Dendritic cell treated with granulocyte-macrophage colony-stimulating factor and Interleukin-4, amounts not matched to agents 40 ng/mL and 50 ng/mL, for 4 days (primary cell): ENCODE results near the gene DEAF1.
"Not testable (repeated sequence)": the region's sequence is repeated elsewhere in the genome, so short reads cannot be mapped to it uniquely, and the experiment has no call there.

Experiments used
- H3K27ac Mint-ChIP-seq: one replicate; pipeline ENCODE4 v1.8.0; 2022; ENCODE audit warnings: mild to moderate bottlenecking, mixed read lengths
- H3K27me3 Mint-ChIP-seq: one replicate; pipeline ENCODE4 v1.8.0; 2022; ENCODE audit warnings: mild to moderate bottlenecking, mixed read lengths
- H3K36me3 Mint-ChIP-seq: one replicate; pipeline ENCODE4 v1.8.0; 2022; ENCODE audit warnings: low read depth, mixed read lengths
- H3K4me1 Mint-ChIP-seq: one replicate; pipeline ENCODE4 v1.8.0; 2022; ENCODE audit warnings: low read depth, mixed read lengths
- H3K4me3 Mint-ChIP-seq: one replicate; pipeline ENCODE4 v1.8.0; 2022; ENCODE audit warnings: mild to moderate bottlenecking, moderate library complexity, mixed read lengths
- H3K9me3 Mint-ChIP-seq: one replicate; pipeline ENCODE4 v1.8.0; 2022; ENCODE audit warnings: mixed read lengths
- intact Hi-C: fragments of 100-400 bp; cut with micrococcal nuclease; formaldehyde crosslinking; loops from one replicate; pipeline ENCODE4 v1.15.0; 2022

DEAF1 gene

DNA sequence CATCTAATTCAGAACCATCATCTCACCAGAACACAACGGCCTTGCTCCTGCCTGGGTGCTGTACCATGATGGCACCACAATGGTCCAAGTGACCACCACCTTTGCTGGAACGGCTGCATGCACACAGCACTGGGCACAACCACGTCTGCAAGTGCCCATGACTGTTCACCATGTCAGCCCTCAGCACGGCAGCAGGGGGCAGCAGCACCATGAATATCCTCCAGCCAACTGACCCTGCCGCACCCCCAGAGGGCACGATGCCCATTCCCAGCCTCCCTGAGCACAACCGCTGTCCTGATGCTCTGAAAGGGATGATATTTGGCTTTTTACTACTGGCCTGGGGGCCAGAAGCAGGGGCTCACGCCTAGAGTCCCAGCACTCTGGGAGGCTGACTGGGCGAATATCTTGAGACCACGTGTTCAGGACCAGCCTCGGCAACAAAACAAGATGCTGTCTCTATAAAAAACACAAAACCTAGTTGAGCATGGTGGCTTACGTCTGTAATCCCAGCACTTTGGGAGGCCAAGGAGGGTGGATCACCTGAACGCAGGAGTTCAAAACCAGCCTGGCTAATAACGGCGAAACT, 32.2 kb downstream of the DEAF1 start:
- no peaks in the 10 kb centered on the region for H3K9me3 Mint-ChIP-seq
- intact Hi-C loops: loop anchor here (1.0 kb wide), 1 partner anchor 61 kb away; no protein-coding TSS in a partner anchor
- H3K4me1 Mint-ChIP-seq: peaks cover 27% of the 10 kb centered on the region
- H3K27me3 Mint-ChIP-seq: no peaks in the 10 kb centered on the region
- no peak overlapping the region for H3K4me3 Mint-ChIP-seq
- no peak overlapping the region for H3K27ac Mint-ChIP-seq
- peaks cover 84% of the 10 kb centered on the region for H3K36me3 Mint-ChIP-seq

DNA sequence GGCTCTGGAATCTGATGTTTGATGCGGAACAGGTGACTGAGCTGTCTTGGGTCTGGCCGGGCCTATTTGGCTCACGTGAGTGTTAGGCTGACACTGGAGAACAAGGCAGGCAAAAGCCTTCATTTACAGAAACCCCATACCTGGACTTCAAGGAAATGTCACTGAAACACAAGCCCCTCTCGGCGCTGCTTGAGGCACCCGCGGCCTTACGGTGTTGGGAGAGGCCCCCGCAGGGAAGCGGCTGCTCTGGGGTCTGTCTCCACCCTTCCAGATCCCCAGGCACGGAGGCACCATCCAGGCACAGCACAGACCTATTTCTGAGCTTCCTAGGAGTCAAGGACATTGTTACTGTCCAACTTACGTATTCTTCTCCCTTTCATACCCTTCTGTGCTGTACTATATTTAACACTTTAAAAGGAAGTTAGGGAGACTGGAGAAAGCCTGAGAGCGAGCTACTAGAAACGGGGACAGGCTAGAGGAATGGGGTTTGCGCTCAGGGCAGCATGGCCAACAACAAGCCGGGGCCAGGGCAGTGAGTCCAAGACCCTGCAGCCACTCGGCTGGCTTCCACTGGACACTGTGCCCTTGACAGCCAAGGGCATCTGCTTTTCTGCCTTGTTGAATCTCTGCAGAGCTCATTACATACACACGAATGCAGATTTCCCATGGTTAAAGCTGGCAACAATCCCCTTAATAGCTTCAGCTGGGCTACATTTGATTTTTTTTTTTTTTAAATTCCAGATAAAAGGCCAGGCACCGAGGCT, 34.2 kb downstream of the DEAF1 start:
- H3K27ac Mint-ChIP-seq: no peak overlapping the region
- H3K36me3 Mint-ChIP-seq: peaks cover 88% of the 10 kb centered on the region
- H3K4me3 Mint-ChIP-seq: no peak overlapping the region
- intact Hi-C loops: no loop called here
- no peaks in the 10 kb centered on the region for H3K9me3 Mint-ChIP-seq
- H3K4me1 Mint-ChIP-seq: peaks cover 20% of the 10 kb centered on the region
- no peaks in the 10 kb centered on the region for H3K27me3 Mint-ChIP-seq

DNA sequence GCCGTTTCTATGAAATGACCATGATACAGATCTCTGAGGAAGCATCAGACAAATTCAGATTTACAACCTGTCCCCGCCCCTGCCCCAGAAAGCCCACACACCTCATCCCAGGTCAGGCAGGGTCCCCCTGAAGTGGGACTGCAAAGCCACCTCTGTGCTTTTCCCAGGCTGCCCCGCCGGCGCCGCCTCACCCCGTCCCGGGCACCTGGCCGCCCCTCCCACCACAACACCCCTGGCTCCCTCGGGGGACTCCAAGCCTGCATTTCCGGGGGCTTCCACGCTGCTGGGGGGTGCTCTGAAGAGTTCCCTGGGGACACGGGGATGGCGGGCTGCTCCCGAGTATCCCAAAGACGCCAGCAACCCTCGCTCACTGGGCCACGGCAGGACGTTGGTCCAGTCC, 34.7 kb downstream of the DEAF1 start:
- Mint-ChIP-seq H3K4me3 (no peak overlapping the region), H3K27ac (no peak overlapping the region), H3K27me3 (no peaks in the 10 kb centered on the region), H3K9me3 (no peaks in the 10 kb centered on the region), H3K36me3 (peaks cover 85% of the 10 kb centered on the region), H3K4me1 (peaks cover 16% of the 10 kb centered on the region)
- intact Hi-C loops: no loop called here

DNA sequence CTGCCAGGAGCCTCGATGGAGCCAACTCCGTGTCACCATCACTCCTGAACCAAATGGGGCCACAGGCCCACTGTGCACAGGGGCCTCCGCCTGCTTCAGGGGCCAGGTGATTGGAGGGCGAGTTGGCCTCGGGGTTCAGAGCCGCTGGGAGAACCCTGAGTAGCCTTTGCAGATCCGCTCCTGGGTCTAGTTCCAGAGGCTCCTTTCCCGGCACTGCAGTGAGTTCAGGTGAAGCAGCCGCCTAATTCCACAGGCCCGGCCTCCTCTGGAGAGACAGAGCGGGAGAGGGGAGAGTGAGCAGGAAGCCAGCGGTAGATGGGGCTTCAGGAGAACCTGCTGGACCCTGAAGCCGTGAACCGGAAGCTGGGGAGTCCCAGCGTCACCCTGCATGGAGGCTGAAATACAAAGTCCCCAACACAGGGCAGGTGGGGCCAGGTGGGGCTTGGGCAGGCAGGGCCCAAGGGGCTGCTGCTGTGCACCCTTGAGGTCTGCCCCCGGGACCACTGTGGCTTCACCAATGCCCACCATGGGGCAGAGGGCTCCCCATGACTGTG, 35.4 kb downstream of the DEAF1 start:
- Mint-ChIP-seq H3K4me3 (no peak overlapping the region), H3K9me3 (no peaks in the 10 kb centered on the region), H3K27me3 (no peaks in the 10 kb centered on the region), H3K27ac (no peak overlapping the region), H3K36me3 (peaks cover 90% of the 10 kb centered on the region), H3K4me1 (peaks cover 16% of the 10 kb centered on the region)
- intact Hi-C loops: no loop called here

DNA sequence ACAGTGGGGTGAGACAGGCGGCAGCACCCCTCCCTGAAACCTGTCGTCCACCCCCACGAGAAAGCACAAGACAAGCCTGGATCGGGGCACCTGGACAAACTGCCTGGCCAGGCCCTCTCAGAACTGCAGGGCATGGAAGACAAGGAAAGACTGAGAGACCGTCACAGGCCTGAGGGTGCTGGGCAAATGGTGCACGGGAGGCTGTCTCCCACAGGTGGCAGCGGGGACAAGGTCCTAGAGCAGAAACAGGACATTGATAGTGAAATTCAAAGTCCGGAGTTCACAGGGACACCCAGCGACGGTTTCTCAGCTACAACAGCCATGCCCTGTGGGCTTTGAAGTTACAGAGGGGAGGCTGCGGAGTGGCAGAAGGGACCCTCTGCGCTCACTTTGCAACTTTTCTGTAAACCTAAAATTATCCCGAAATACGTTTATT, 37.3 kb downstream of the DEAF1 start:
- Mint-ChIP-seq H3K4me1 (peaks cover 19% of the 10 kb centered on the region), H3K9me3 (no peaks in the 10 kb centered on the region), H3K27ac (no peak overlapping the region), H3K4me3 (no peak overlapping the region), H3K36me3 (peaks cover 80% of the 10 kb centered on the region), H3K27me3 (no peaks in the 10 kb centered on the region)
- intact Hi-C loops: no loop called here

DNA sequence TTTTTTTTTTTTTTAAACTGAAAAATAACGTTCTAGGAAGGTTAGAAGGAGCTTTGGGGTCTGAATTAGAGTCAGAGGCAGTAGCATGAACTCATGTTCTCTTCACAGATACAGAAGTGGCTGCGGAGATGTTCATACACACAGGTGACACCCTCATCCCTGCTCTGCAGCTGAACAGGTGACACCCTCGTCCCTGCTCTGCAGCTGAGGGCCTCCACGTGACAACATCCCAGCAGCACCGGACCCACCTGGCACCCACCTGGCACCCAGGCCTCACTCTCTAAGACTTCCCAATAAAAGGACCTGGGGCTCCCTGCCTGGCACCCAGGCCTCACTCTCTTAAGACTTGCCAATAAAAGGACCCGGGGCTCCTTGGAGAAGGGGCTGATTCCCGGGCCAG, 38.2 kb downstream of the DEAF1 start:
- no peak overlapping the region for H3K4me3 Mint-ChIP-seq
- peaks cover 17% of the 10 kb centered on the region for H3K4me1 Mint-ChIP-seq
- no peaks in the 10 kb centered on the region for H3K9me3 Mint-ChIP-seq
- intact Hi-C loops: no loop called here
- peaks cover 77% of the 10 kb centered on the region for H3K36me3 Mint-ChIP-seq
- H3K27me3 Mint-ChIP-seq: no peaks in the 10 kb centered on the region
- no peak overlapping the region for H3K27ac Mint-ChIP-seq

DNA sequence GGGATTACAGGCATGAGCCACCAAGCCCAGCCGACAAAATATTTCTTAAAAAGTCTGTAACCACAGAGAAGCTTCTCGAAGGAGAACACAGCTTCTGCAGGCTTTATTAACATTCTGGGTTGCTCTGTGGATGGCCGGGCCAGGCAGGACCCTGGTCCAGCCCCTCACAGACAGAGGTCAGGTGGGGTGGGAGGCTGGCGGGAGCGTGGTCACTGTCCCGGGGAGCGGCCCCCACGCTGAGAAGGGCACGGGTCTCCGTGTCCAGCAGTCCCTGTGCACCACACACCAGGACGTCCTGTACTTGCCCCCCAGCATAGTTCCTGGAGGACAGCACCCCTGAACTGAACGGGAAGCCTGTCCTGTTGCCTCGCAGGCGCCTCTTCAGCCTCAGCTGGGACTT, 38.6 kb downstream of the DEAF1 start:
- Mint-ChIP-seq H3K9me3 (no peaks in the 10 kb centered on the region), H3K4me1 (peaks cover 13% of the 10 kb centered on the region), H3K27ac (no peak overlapping the region), H3K4me3 (no peak overlapping the region), H3K36me3 (peaks cover 77% of the 10 kb centered on the region), H3K27me3 (no peaks in the 10 kb centered on the region)
- intact Hi-C loops: no loop called here

DNA sequence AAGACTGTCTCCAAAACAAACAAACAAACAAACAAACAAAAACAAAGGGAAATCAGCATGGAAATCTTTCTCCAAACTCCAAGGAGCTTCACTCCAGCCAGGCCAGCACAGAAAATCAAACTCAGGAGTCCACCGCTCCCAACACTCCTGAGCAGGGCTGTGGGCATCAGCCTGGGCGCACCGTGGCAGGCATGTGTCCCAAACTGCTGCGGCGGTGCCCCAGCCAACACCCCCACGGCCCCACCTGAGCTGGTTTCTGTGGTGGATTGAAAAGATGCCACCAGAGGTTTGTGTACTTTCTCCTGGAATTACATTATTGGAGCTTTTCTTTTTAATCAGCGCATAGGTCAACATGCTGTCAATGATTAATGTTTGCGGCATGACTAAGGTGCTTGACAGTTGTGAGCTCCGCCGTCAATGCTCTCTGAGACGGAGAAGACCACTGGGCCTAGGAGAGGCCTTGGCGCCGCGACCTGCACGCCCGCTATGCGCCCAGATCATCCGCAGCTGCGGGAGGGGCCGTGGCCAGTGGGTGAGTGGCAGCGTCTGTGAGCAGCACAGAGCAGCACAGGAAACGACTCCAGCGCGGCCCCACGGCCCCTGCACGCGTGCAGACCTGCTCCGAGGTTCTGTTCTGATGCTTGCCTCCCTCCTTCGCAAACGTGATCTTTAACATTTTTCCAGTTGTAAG, 39.8 kb downstream of the DEAF1 start:
- no peak overlapping the region for H3K27ac Mint-ChIP-seq
- no peak overlapping the region for H3K4me3 Mint-ChIP-seq

DNA sequence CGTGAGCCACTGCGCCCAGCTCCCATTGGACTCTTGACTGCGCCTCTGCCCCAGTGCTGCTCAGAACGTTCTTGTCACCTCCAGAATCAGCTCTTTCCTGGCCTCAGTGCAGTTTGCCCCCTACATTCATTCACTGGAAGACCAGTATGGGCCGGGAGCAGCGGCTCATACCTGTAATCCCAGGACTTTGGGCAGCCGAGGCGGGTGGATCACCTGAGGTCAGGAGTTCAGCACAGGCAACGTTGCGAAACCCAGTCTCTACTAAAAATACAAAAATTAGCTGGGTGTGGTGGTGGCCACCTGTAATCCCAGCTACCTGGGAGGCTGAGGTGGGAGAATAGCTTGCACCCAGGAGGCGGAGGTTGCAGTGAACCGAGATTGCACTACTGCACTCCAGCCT, 40.6 kb downstream of the DEAF1 start:
- H3K9me3 Mint-ChIP-seq: not testable (repeated sequence)

More for the DNA sequence above, 39.8 kb downstream of the DEAF1 start:
- Mint-ChIP-seq H3K27me3 (no peaks in the 10 kb centered on the region), H3K36me3 (peaks cover 82% of the 10 kb centered on the region), H3K4me1 (peaks cover 13% of the 10 kb centered on the region), H3K9me3 (no peaks in the 10 kb centered on the region)
- intact Hi-C loops: no loop called here

DNA sequence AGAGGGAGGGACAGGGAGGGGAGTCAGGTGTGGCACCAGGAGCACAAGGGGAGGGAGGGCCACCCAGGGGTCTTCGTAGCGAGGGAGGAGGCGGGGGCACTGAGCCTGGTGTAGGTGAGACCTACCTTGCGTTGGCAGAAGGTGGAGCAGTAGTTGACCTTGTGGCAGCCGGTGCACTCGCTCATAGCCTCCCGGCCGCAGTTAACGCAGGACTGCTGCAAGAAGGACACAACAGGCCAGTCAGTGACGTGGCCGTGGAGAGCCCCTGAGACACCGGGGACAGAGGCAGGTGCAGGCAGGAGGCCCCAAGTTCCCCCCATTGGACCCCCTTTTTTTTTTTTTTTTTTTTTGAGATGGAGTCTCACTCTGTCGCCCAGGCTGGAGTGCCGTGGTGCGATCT, 41.2 kb downstream of the DEAF1 start:
- no peaks in the 10 kb centered on the region for H3K9me3 Mint-ChIP-seq
- intact Hi-C loops: no loop called here
- no peak overlapping the region for H3K4me3 Mint-ChIP-seq
- H3K36me3 Mint-ChIP-seq: peaks cover 82% of the 10 kb centered on the region
- peaks cover 13% of the 10 kb centered on the region for H3K4me1 Mint-ChIP-seq
- H3K27me3 Mint-ChIP-seq: no peaks in the 10 kb centered on the region
- H3K27ac Mint-ChIP-seq: peak overlapping the region; percentile 69

More for the DNA sequence above, 40.6 kb downstream of the DEAF1 start:
- Mint-ChIP-seq H3K36me3 (peaks cover 82% of the 10 kb centered on the region), H3K4me1 (peaks cover 13% of the 10 kb centered on the region)
- H3K27me3 Mint-ChIP-seq, H3K27ac Mint-ChIP-seq, H3K4me3 Mint-ChIP-seq, intact Hi-C loops: not testable (repeated sequence)

DNA sequence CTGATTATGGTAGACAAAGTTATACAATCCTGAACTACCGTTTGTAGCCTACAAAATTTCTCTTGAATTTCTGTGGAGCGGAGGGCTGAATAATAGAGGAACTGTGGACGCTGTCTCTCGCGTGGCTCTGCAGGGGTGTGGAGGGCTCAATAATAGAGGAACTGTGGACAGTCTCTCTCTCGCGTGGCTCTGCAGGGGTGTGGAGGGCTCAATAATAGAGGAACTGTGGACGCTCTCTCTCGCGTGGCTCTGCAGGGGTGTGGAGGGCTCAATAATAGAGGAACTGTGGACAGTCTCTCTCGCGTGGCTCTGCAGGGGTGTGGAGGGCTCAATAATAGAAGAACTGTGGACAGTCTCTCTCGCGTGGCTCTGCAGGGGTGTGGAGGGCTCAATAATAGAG, 41.9 kb downstream of the DEAF1 start:
- H3K36me3 Mint-ChIP-seq: peaks cover 82% of the 10 kb centered on the region
- H3K27ac Mint-ChIP-seq: peak overlapping the region; percentile 69
- not testable (repeated sequence) for H3K4me3 Mint-ChIP-seq

DNA sequence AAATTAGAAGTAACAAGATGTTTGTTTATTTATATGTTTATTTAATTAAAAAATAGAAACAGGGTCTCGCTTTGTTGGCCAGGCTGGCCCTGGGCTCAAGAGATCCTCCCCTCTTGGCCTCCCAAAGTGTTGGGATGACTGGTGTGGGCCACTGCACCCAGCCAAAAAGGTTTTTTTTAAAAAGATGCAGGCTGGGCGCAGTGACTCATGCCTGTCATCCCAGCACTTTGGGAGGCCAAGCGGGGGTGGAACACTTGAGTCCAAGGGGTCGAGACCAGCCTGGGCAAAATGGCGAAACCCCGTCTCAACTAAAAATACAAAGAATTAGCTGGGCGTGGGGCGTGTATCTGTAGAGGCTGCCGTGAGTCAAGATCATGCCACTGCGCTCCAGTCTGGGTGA, 44.5 kb downstream of the DEAF1 start:
- intact Hi-C loops: no loop called here
- Mint-ChIP-seq H3K9me3 (no peaks in the 10 kb centered on the region), H3K4me3 (no peak overlapping the region), H3K4me1 (peaks cover 13% of the 10 kb centered on the region), H3K27ac (no peak overlapping the region), H3K27me3 (no peaks in the 10 kb centered on the region), H3K36me3 (peaks cover 80% of the 10 kb centered on the region)

More for the DNA sequence above, 41.9 kb downstream of the DEAF1 start:
- H3K27me3 Mint-ChIP-seq, intact Hi-C loops, H3K9me3 Mint-ChIP-seq: not testable (repeated sequence)
- peaks cover 13% of the 10 kb centered on the region for H3K4me1 Mint-ChIP-seq

DNA sequence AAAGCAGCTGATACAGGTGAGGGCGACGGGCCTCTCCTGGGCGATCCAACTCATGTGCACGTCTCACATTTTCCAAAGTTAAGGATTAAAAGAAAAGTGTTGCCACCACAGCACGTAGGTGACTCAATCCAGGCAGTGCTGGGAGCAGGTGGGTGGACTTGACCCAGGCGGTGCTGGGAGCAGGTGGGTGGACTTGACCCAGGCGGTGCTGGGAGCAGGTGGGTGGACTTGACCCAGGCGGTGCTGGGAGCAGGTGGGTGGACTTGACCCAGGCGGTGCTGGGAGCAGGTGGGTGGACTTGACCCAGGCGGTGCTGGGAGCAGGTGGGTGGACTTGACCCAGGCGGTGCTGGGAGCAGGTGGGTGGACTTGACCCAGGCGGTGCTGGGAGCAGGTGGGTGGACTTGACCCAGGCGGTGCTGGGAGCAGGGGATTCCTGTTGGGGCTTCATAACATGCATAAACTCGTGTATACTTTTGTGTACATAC, 47.3 kb downstream of the DEAF1 start:
- intact Hi-C loops, H3K27ac Mint-ChIP-seq, H3K9me3 Mint-ChIP-seq, H3K27me3 Mint-ChIP-seq, H3K4me1 Mint-ChIP-seq, H3K4me3 Mint-ChIP-seq: not testable (repeated sequence)
- peaks cover 91% of the 10 kb centered on the region for H3K36me3 Mint-ChIP-seq

DNA sequence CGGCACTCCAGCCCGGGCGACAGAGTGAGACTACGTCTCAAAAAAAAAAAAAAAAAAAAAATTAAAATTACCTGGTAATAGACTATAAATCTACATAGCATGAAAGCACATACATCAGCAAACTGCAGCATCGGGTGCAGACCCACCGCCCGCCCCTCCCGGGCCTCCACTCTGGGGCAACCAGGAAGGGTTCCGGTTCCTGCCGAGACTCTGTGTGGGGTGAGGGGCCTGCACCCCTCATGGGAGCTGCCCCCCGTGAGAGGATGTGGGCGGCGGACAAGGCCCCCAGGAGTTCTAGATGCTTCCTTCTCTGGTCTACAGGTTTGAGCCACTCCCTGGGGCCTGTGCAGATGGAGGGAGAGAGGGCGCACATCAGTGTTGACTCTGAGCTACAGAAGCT, 48.8 kb downstream of the DEAF1 start:
- H3K27me3 Mint-ChIP-seq: peaks cover 6% of the 10 kb centered on the region
- H3K4me1 Mint-ChIP-seq: peaks cover 2% of the 10 kb centered on the region
- H3K4me3 Mint-ChIP-seq: no peak overlapping the region
- peaks cover 93% of the 10 kb centered on the region for H3K36me3 Mint-ChIP-seq
- H3K27ac Mint-ChIP-seq: no peak overlapping the region
- intact Hi-C loops: no loop called here
- no peaks in the 10 kb centered on the region for H3K9me3 Mint-ChIP-seq
